SK-MEL-5 (cell line): Measurements from ENCODE around the gene EGFR. TPM values are rescaled to one million over a fixed set of nuclear protein-coding genes. Genes with fewer than 3 reads are reported as not detected.
A peak's percentile ranks its signal among the peaks of the same experiment; 100 is the strongest.

Experiments used
- DNase-seq: peaks from one replicate; pipeline ENCODE4 v3.0.0-alpha.2; 2016; ENCODE audit warnings: low read depth, low spot score
- in situ Hi-C: cut with HindIII; loops from 2 replicates; pipeline ENCODE4 v1.10.0; 2016; ENCODE audit warnings: low sequenced_read_pairs, high pct_unique_total_duplicates, low pct_unique_long_range_greater_than_20kb
- polyA plus RNA-seq, 2 experiments: library from polyadenylated mRNA; depleted of rRNA; stranded (reverse); fragments of >200 nt; gene quantifications; 2 replicates each; pipeline ENCODE4 v1.2.3, GENCODE V29; 2015
- total RNA-seq: library from RNA; depleted of rRNA; stranded (reverse); fragments of >200 nt; shearing (Covaris generic); gene quantifications from 2 replicates; pipeline ENCODE4 v1.2.3, GENCODE V29; 2014; rRNA removed

Gene EGFR
- total RNA-seq, result 0.85 and 3.2 TPM in 2 replicates
- polyA plus RNA-seq (2015; cell fraction: cytosol; rRNA removed), result 0.77 and 2.0 TPM in 2 replicates
- polyA plus RNA-seq (2015; cell fraction: nucleus; rRNA removed), result 0.98 and 1.2 TPM in 2 replicates

DNA sequence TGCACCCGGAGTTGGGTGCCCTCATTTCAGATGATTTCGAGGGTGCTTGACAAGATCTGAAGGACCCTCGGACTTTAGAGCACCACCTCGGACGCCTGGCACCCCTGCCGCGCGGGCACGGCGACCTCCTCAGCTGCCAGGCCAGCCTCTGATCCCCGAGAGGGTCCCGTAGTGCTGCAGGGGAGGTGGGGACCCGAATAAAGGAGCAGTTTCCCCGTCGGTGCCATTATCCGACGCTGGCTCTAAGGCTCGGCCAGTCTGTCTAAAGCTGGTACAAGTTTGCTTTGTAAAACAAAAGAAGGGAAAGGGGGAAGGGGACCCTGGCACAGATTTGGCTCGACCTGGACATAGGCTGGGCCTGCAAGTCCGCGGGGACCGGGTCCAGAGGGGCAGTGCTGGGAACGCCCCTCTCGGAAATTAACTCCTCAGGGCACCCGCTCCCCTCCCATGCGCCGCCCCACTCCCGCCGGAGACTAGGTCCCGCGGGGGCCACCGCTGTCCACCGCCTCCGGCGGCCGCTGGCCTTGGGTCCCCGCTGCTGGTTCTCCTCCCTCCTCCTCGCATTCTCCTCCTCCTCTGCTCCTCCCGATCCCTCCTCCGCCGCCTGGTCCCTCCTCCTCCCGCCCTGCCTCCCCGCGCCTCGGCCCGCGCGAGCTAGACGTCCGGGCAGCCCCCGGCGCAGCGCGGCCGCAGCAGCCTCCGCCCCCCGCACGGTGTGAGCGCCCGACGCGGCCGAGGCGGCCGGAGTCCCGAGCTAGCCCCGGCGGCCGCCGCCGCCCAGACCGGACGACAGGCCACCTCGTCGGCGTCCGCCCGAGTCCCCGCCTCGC, at the start of gene EGFR:
Gene EGFR, plus strand, starts transcription at position 657 of the 830 bp plus-strand sequence. CDS start 261 bp downstream, outside the sequence.
- DNase-seq, result peak; percentile 53
- in situ Hi-C loops, result no loop called here

DNA sequence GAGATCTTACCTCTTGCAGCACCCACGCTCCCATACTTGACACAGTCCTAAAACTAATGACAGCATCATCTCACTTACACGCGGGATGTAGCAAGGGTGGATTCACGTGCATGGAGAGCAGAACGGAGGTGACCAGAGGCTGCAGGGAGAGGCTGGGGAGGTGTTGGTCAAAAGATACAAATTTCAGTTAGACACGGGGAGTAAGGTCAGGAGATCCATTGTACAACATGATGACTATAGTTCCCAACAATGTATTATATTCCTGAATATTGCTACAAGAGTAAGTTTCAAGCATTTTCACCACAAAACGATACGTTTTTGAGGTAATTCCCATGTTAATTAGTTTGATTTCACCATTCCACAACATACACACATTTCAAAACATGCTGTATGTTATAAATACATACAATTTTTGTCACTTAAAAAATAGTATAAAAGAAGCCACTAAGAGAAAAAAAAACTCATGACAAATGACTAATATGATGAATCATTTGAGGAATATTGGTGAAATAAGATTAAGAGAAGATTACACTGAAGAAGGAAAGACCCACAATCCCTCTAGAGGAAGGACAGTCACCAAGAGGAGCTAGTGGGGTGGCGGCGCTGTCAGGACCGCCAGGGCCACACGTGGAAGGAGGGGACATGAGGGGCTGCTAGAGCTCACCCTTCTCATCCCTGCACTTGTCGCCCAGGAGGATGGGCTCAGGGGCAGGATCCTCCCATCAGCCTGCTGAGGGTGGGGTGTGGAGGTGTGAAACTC, 49.4 kb upstream of the EGFR start:
- no peak for DNase-seq
- in situ Hi-C loops, result no loop called here

DNA sequence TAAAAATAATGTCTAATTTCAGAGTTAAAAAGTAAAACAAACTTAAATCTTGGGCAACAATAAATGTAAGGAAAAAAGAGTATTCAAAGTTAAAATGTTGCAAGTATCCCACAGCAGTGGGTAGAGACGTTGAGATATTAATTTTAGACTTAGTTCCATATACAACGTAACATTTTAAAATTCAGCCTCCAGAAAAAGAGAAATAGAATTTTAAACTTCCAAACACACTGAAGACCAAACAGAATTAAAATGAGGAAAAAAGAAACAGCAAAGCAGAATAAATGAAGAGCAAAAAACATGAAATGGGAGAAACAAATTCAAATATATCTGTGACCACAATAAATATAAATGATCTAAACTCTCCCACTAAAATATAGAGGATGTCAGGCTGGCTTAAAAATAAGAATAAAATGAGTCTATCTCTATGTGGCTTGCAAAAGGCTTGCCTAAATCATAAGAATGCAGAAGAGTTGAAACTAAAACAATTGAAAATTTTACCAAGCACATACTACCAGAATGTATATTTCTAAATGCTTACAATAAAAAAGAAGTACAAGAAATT, 46.0 kb upstream of the EGFR start:
- in situ Hi-C loops, result no loop called here
- no peak for DNase-seq

DNA sequence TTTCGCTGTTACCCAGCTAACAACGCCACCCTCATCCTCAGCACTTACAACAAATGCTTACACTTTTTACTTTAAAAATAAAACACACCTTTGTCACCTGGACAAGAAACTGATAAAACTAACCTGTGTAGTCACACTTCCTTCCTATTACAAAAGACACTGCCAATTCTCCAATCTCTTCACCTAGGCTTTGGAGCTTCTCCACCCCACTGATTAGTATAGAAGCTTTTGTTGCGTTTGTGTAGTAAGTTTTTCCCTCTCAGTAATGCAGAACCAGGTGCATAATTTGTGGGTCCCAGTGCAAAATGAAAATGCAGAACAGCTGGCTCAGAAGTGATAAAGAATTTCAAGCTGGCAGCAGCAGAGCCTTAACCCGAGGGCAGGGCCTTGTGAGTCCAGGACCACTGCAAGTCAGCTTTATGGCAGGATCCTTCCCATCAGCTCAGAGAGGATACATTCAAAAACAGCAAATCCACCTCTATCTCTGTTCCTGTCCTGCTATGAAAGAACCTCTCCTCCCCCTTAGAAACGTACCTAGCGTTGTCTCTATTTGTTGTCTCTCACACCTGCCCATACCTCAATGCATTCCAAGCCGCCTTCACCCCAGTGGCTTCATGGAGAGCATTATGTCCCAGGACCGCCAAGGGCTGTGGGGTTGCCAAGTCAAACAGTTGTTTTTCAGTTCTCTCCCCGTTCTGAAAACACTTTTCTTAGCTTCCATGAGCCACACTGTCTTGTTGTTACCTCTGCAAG, 40.3 kb upstream of the EGFR start:
- DNase-seq, result no peak
- in situ Hi-C loops, result no loop called here

GRCh38 chr7:54980521-54980920, 38.3 kb upstream of the EGFR start:
- in situ Hi-C loops, result no loop called here
- DNase-seq, result no peak

GRCh38 chr7:54981913-54982312, 36.9 kb upstream of the EGFR start:
- no peak for DNase-seq
- in situ Hi-C loops, result no loop called here

DNA sequence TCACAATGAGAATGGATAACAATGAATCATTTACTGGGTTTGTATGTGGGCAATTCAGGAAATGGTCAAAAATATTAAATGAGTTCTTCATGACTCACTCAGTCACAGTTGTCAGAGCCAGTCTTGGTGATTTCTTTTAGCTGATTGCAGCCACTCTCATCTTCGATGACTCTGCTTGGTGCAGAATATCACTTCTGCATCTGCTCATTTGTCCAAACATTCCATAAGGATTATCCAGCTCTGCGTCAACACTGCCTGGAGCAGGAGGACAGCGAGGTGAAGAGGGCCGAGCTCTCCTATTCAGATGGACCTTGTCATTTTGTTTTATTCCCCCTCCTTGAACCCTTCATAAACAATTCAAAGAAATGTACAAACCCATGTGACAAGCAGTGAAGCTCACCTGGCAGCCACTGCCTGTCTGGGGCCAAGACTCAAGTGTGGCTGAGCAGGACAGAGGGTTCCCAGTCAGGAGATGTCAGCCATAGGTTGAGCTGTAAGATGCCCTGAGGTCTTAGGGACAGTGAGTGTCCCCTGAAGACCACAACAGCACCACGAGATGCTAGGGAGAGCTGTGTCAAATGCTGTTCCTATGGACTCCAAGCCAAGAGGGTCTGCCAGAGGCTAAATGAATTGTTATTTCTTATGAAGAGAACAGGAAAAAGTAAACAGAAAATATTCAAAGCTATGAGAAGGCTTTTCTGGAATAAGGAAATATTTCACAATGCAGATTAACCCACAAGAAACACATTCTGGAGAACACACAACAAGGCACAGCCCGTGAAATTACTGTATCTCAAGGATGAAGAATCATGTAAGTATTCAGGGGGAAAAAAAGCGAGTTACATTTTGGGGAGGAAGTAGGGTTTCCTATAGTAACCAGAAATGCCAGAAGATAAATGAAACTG, 33.1 kb upstream of the EGFR start:
- DNase-seq, result no peak
- in situ Hi-C loops, result no loop called here

- DNase-seq, result no peak
- in situ Hi-C loops, result no loop called here
Observed at GRCh38 chr7:54986716-54987115, 32.1 kb upstream of the EGFR start.

DNA sequence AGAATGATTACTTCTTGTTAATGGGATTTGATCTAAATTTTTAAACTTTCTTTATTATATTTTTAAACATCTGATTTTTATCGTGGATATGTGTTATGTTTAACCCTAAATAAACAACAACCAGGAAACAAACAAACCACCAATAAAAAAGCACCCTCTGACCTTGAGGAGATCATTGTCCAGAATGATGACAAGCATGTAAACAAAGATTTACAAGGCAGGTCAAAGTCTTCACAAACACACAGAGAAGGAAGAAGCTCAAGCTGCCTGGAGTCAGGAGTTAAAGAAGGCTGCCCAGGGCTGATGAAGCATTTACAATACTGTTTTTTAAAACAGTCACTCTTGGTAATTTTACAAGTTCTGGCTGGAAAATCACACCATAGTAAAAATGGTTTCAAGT, 31.0 kb upstream of the EGFR start:
- in situ Hi-C loops, result no loop called here
- DNase-seq, result no peak

- no peak for DNase-seq
- in situ Hi-C loops, result no loop called here
Observed at GRCh38 chr7:54988516-54988915, 30.3 kb upstream of the EGFR start.

- no peak for DNase-seq
- in situ Hi-C loops, result no loop called here
Observed at GRCh38 chr7:54989453-54990225, 29.2 kb upstream of the EGFR start.

DNA sequence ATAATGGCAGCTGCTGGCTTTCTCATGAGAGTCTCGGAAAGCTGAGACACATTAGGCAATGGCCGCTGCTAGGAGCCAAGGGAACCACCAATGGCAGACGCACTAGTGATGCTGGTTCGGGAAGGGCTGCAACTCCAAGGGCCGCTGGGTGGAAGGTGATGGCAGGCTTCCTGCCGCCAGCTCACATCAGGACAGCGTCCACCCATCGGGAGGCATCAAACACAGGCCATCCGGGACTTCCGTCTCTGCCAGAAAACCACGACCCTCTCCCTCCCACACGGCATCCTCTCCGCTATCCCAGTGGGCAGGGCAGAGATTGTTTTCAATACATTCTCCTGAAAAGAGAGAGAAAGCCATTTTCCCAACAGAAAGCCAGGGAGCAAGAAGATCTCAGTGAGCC, 27.5 kb upstream of the EGFR start:
- in situ Hi-C loops, result no loop called here
- DNase-seq, result no peak

- in situ Hi-C loops, result no loop called here
- DNase-seq, result no peak
Observed at GRCh38 chr7:54992871-54993475, 25.8 kb upstream of the EGFR start.

DNA sequence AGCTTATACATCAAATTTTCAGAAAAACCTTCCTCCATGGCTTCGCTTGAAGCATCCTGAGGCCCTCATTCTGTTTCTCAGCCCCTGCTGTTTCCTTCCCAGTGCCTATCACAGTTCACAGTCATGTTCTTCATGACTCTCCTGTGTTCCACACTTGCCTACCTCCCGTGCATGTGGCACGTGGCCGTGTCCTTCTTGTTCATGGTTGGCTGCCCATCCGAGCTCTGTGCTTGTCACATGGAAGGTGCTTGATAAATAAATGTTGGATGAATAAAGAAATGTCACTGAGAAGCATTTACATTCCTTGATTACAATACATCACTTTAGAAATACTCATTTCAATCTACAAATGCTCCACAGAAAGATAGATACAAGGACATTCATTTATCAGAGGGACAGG, 23.7 kb upstream of the EGFR start:
- DNase-seq, result no peak
- in situ Hi-C loops, result no loop called here

DNA sequence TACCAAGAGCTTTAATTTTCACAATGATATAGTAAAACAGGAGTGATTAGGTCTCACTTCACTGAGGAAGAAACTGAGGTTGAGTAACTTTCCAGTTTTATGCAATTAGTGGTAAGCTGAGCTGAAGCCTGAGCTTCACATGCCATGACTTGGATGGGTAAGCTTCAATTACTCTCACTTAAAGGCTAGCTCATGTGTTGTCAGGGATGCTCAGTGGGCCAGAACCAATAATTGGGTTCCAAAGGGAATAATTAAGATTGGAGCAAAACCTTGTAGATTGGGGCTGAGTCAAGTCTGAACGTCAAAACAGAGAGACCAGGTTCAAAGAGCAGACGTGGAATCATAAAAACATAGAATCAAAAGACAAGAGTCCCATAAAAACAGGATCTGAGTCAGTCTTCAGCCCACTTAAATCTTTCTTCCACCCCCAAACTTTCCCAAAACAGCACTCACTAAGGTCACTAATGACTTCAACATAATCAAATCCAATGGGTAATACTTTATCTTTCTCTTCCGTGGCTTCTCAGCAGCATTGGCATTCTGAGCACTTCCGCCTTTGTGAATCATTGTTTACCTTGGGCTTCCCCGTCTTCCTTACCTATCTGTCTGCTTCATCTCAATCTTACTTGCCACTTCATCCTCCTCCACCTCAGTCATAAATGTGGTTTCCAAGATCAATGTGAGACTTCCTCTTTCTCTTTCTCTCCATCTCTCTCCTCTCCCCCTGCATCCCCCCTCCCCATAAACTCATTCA, 23.0 kb upstream of the EGFR start:
- in situ Hi-C loops, result no loop called here
- DNase-seq, result no peak
